H9 (cell line): ENCODE results near the gene EDIL3. TPM values are rescaled to one million over a fixed set of nuclear protein-coding genes. Genes with fewer than 3 reads are reported as not detected.

ENCODE experiments used
- DNase-seq: peaks from one replicate; pipeline ENCODE4 v3.0.0-alpha.2; 2017
- H2AFZ ChIP-seq: one replicate; pipeline ENCODE4 v1.6.1; 2013; ENCODE audit warnings: mild to moderate bottlenecking, low read length, control low read depth, moderate library complexity
- H2AK5ac ChIP-seq: 2 replicates; pipeline ENCODE4 v1.6.1; 2013; ENCODE audit warnings: low read length, control low read depth, mixed read lengths; ENCODE audit not compliant: insufficient read length
- H2BK120ac ChIP-seq: one replicate; pipeline ENCODE4 v1.6.1; 2013; ENCODE audit warnings: low read depth, mild to moderate bottlenecking, low read length, control low read depth, inconsistent platforms; ENCODE audit not compliant: poor library complexity, severe bottlenecking
- H2BK12ac ChIP-seq: 2 replicates; pipeline ENCODE4 v1.6.1; 2013; ENCODE audit warnings: low read length, control low read depth, mixed read lengths, low read depth; ENCODE audit not compliant: insufficient read length
- H2BK15ac ChIP-seq: 2 replicates; pipeline ENCODE4 v1.6.1; 2013; ENCODE audit warnings: low read depth, low read length, control low read depth
- H2BK20ac ChIP-seq: one replicate; pipeline ENCODE4 v1.6.1; 2013; ENCODE audit warnings: low read depth, mild to moderate bottlenecking, low read length, control low read depth, inconsistent platforms; ENCODE audit not compliant: poor library complexity, severe bottlenecking
- H2BK5ac ChIP-seq: 2 replicates; pipeline ENCODE4 v1.6.1; 2013; ENCODE audit warnings: low read length, control low read depth, mixed read lengths; ENCODE audit not compliant: insufficient read length
- H3K14ac ChIP-seq: 2 replicates; pipeline ENCODE4 v1.6.1; 2013; ENCODE audit warnings: low read length, control low read depth; ENCODE audit not compliant: insufficient read depth
- H3K18ac ChIP-seq: 2 replicates; pipeline ENCODE4 v1.6.1; 2013; ENCODE audit warnings: low read depth, mild to moderate bottlenecking, mixed read lengths, low read length, control low read depth; ENCODE audit not compliant: insufficient read length
- H3K23ac ChIP-seq: 2 replicates; pipeline ENCODE4 v1.6.1; 2013; ENCODE audit warnings: low read length, control low read depth, mixed read lengths, low read depth; ENCODE audit not compliant: insufficient read length
- H3K23me2 ChIP-seq: 2 replicates; pipeline ENCODE4 v1.6.1; 2013; ENCODE audit warnings: low read depth, mild to moderate bottlenecking, mixed read lengths, low read length, control low read depth; ENCODE audit not compliant: insufficient read length, poor library complexity, severe bottlenecking
- H3K27ac ChIP-seq: 2 replicates; pipeline ENCODE4 v1.5.1; 2013; ENCODE audit warnings: low read length, control low read depth, mixed read lengths, low read depth; ENCODE audit not compliant: insufficient read length
- H3K27me3 ChIP-seq: 2 replicates; pipeline ENCODE4 v1.6.1; 2013; ENCODE audit warnings: low read length, control low read depth, inconsistent platforms; ENCODE audit not compliant: insufficient read depth
- H3K4ac ChIP-seq: 2 replicates; pipeline ENCODE4 v1.6.1; 2013; ENCODE audit warnings: low read depth, mild to moderate bottlenecking, control low read depth, inconsistent platforms, low read length, moderate library complexity
- H3K4me1 ChIP-seq: 2 replicates; pipeline ENCODE4 v1.6.1; 2013; ENCODE audit warnings: low read length, control low read depth, inconsistent platforms; ENCODE audit not compliant: insufficient read depth
- H3K4me2 ChIP-seq: 2 replicates; pipeline ENCODE4 v1.6.1; 2013; ENCODE audit warnings: low read length, control low read depth, mixed read lengths; ENCODE audit not compliant: insufficient read length, insufficient read depth
- H3K56ac ChIP-seq: 2 replicates; pipeline ENCODE4 v1.6.1; 2013; ENCODE audit warnings: low read depth, mild to moderate bottlenecking, mixed read lengths, low read length, control low read depth; ENCODE audit not compliant: insufficient read length
- H3K79me1 ChIP-seq: 2 replicates; pipeline ENCODE4 v1.6.1; 2013; ENCODE audit warnings: low read depth, mild to moderate bottlenecking, moderate library complexity, low read length, control low read depth, inconsistent platforms; ENCODE audit not compliant: insufficient read depth, poor library complexity, severe bottlenecking
- H3K79me2 ChIP-seq: 2 replicates; pipeline ENCODE4 v1.6.1; 2013; ENCODE audit warnings: low read length, control low read depth, inconsistent platforms; ENCODE audit not compliant: insufficient read depth
- H3K9ac ChIP-seq: 2 replicates; pipeline ENCODE4 v1.6.1; 2013; ENCODE audit warnings: low read length, control low read depth, mixed read lengths; ENCODE audit not compliant: insufficient read length; ENCODE audit errors: extremely low read depth
- H3K9me3 ChIP-seq: one replicate; pipeline ENCODE4 v1.6.1; 2013; ENCODE audit warnings: low read depth, low read length, inconsistent platforms; ENCODE audit not compliant: control insufficient read depth
- H3T11ph ChIP-seq: one replicate; pipeline ENCODE4 v1.6.1; 2013; ENCODE audit warnings: mild to moderate bottlenecking, low read length, control low read depth, inconsistent platforms
- H4K20me1 ChIP-seq: one replicate; pipeline ENCODE4 v1.6.1; 2013; ENCODE audit not compliant: control insufficient read depth, insufficient read length, insufficient read depth
- H4K5ac ChIP-seq: 2 replicates; pipeline ENCODE4 v1.6.1; 2013; ENCODE audit warnings: low read depth, mild to moderate bottlenecking, mixed read lengths, low read length, control low read depth; ENCODE audit not compliant: insufficient read length
- H4K8ac ChIP-seq: replicated peaks from 2 replicates; pipeline ENCODE4 v1.6.1; 2013; ENCODE audit warnings: low read length, control low read depth, mixed read lengths, low read depth; ENCODE audit not compliant: insufficient read length
- H4K91ac ChIP-seq: 2 replicates; pipeline ENCODE4 v1.6.1; 2013; ENCODE audit warnings: low read depth, mild to moderate bottlenecking, moderate library complexity, mixed read lengths, low read length, control low read depth; ENCODE audit not compliant: insufficient read length
- H3K27ac Mint-ChIP-seq, 3 experiments: 2 replicates in 2 of 3; 3 replicates in 1 of 3; pipeline ENCODE4 v1.8.0; 2020 to 2021; ENCODE audit warnings: mixed read lengths in 3 of 3, mild to moderate bottlenecking in 1 of 3, moderate library complexity in 1 of 3
- H3K27me3 Mint-ChIP-seq: 2 replicates; pipeline ENCODE4 v1.8.0; 2021; ENCODE audit warnings: low read depth, mild to moderate bottlenecking, moderate library complexity, mixed read lengths
- H3K36me3 Mint-ChIP-seq, 3 experiments: 2 replicates in 2 of 3; 3 replicates in 1 of 3; pipeline ENCODE4 v1.8.0; 2020 to 2021; ENCODE audit warnings: low read depth in 3 of 3, mixed read lengths in 3 of 3; ENCODE audit not compliant: insufficient read depth in 1 of 3
- H3K4me1 Mint-ChIP-seq, 2 experiments: 2 replicates each; pipeline ENCODE4 v1.8.0; 2020; ENCODE audit warnings: mixed read lengths in 2 of 2
- H3K4me3 Mint-ChIP-seq, 2 experiments: 2 replicates in 1 of 2; 3 replicates in 1 of 2; pipeline ENCODE4 v1.8.0; 2020 to 2021; ENCODE audit warnings: mild to moderate bottlenecking in 2 of 2, mixed read lengths in 2 of 2, moderate library complexity in 1 of 2
- H3K9me3 Mint-ChIP-seq, 2 experiments: 2 replicates in 1 of 2; 3 replicates in 1 of 2; pipeline ENCODE4 v1.8.0; 2020; ENCODE audit warnings: mild to moderate bottlenecking in 2 of 2, mixed read lengths in 2 of 2, moderate library complexity in 1 of 2
- CTCF ChIP-seq: fragments of 200-600 bp; sonication (generic); conservative IDR thresholded peaks from 3 replicates; pipeline ENCODE4 v1.8.0; 2021; ENCODE audit warnings: antibody characterized with exemption, mild to moderate bottlenecking
- WGBS: extraction: QIAGEN DNeasy Blood & Tissue Kit; methylation state at CpG from one replicate; pipeline ENCODE4 v1.1.7; 2013; ENCODE audit warnings: missing lambda C conversion rate, low lambda C conversion rate, mixed read lengths; ENCODE audit not compliant: insufficient read length; ENCODE audit errors: extremely low coverage; 5-methylcytosine and 5-hydroxymethylcytosine counted together
- total RNA-seq: library from RNA; stranded (reverse); gene quantifications from 2 replicates; pipeline ENCODE4 v1.2.1, GENCODE V29; 2021

Gene EDIL3
- total RNA-seq, 1 experiment from 2014 or later: 61.9 TPM

GRCh38 chr5:84406111-84406510, 21.4 kb upstream of the EDIL3 start:
- no peak overlapping the region for H3K14ac ChIP-seq
- H4K5ac ChIP-seq: no peak overlapping the region
- no peaks in the 10 kb centered on the region for H3K9me3 Mint-ChIP-seq
- H3K56ac ChIP-seq: no peak overlapping the region
- H3K27me3 ChIP-seq: no peaks in the 10 kb centered on the region
- no peak overlapping the region for H3K27ac ChIP-seq
- no peaks in the 10 kb centered on the region; the same call in 1 of the 2 replicates for H3K4me1 ChIP-seq
- no peak overlapping the region for H3K4me2 ChIP-seq
- H3K79me2 ChIP-seq: no peaks in the 10 kb centered on the region
- WGBS: no CpG with 5 or more reads among the region's 1 CpG
- no peak overlapping the region for H2BK20ac ChIP-seq
- H3K18ac ChIP-seq: no peak overlapping the region
- H2BK5ac ChIP-seq: no peak overlapping the region
- H3K23me2 ChIP-seq: no peaks in the 10 kb centered on the region
- H3K79me1 ChIP-seq: no peaks in the 10 kb centered on the region
- no peak overlapping the region for H3K23ac ChIP-seq
- TF ChIP-seq CTCF: no peak
- no peak overlapping the region for H3K9ac ChIP-seq
- H2AFZ ChIP-seq: no peak overlapping the region
- peaks cover 0 to 2% of the 10 kb centered on the region in 2 experiments; a peak in 1 of 4 replicates for H3K4me1 Mint-ChIP-seq
- H3K36me3 Mint-ChIP-seq: no peaks in the 10 kb centered on the region
- H2AK5ac ChIP-seq: no peak overlapping the region
- H4K91ac ChIP-seq: no peak overlapping the region
- H2BK15ac ChIP-seq: no peak overlapping the region
- H3T11ph ChIP-seq: no peak overlapping the region
- H3K9me3 ChIP-seq: no peaks in the 10 kb centered on the region
- no peak overlapping the region for H3K4ac ChIP-seq
- no peak overlapping the region for H3K4me3 Mint-ChIP-seq
- no peak overlapping the region for H3K27ac Mint-ChIP-seq
- H2BK12ac ChIP-seq: no peak overlapping the region
- no peaks in the 10 kb centered on the region for H3K27me3 Mint-ChIP-seq
- no peak overlapping the region for H4K8ac ChIP-seq
- no peaks in the 10 kb centered on the region for H4K20me1 ChIP-seq
- H2BK120ac ChIP-seq: no peak overlapping the region
- DNase-seq: no peak
